DMS153 (cell line): ENCODE data around the gene KIAA1191.
"Not testable (repeated sequence)": the region's sequence is repeated elsewhere in the genome, so short reads cannot be mapped to it uniquely, and the experiment has no call there.

Experiments used
- DNase-seq: peaks from one replicate; lab custom pipeline; 2025; lab: John Stamatoyannopoulos, UW

KIAA1191 gene

DNA sequence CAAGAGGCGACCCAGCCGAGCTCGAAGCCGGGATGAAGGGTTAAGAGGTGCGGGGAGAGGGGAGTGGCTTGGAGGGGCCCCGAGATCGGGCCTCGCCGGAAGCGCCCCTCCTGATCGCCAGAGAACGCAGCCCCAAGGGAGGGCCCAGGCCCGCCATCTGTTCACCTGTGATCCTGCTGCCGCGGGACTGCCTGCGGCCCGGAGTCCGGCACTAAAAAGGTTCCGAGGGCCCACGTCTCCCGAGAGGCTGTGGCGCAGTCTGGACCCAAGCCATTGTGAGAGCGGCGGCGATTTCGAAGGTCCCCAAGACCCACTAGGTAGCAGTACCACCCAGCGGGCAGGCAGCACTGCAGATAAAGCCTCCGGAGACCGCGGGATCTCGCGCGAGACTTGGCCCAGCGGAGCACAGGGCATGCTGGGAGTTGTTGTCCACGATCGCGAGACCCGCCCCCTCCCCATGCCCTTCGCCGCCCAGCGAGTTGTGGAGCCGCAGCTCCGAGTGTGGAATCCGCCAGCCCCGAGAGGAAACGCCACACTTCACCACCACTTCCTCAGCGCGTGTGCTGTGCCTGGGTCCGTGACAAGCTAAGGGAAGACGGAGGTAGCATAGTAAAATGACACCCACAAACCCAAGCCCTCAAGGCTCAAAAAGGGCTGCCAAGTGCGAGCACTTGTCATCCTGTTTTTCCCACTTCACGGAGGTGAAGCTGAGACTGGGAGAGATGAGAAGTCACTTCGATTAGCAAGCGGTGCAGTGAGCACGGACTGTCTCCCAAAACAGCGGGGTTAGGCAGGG lies at the start of gene KIAA1191:
Gene KIAA1191 (minus strand): TSS at position 328 of the 796 bp plus-strand sequence. CDS start 2,256 bp downstream, outside the sequence.
- DNase-seq, result peak; percentile 49

- DNase-seq, result no peak
These were observed 49.1 kb upstream of the KIAA1191 start for GRCh38 chr5:176410486-176411180.

GRCh38 chr5:176409765-176410164 lies 48.2 kb upstream of the KIAA1191 start:
- DNase-seq, result no peak

GRCh38 chr5:176408590-176408989 lies 47.0 kb upstream of the KIAA1191 start:
- DNase-seq, result no peak

DNA sequence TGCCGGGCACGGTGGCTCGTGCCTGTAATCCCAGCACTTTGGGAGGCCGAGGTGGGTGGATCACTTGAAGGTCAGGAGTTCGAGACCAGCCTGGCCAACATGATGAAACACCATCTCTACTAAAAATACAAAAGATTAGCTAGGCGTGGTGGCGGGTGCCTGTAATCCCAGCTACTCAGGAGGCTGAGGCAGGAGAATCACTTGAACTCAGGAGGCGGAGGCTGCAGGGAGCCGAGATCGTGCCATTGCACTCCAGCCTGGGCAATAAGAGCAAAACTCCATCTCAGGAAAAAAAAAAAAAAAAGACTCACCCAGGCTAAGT lies 46.6 kb upstream of the KIAA1191 start:
- not testable (repeated sequence) for DNase-seq

DNA sequence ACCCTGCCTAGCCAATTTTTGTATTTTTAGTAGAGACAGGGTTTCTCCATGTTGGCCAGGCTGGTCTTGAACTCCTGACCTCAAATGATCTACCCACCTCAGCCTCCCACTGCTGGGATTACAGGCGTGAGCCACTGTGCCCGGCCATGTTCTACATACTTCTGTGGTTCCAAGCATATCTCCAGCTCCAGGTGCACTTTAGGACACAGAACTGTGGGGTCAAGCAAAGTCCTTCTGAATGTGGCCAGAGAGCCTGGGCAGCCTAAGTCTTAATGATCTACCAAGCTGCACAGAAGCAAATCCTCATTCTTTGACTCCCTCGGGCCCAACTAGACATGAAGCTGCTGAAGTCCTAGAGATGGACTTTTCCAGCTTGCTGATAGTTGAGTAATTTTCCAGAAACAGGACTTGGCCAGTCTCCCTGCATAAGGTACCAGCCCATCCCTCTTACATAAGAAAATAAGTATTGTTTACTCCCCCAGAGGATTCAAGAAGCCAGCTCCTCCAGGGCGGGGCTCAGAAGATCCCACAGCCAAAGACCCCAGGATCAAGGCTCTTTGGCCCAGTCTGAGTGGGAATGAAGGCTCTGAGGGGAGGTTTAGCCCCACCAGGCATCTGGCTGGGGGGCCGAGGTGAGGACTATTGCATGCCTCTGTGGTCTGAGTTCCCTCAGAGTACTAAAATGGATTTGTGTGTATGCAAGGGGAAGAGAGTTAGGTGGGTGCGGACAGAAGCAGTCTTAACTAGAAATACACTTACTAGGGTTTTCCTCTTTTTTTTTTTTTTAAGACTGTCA lies 46.1 kb upstream of the KIAA1191 start:
- no peak for DNase-seq

- DNase-seq, result no peak
These were observed 45.0 kb upstream of the KIAA1191 start for GRCh38 chr5:176406436-176407052.

DNA sequence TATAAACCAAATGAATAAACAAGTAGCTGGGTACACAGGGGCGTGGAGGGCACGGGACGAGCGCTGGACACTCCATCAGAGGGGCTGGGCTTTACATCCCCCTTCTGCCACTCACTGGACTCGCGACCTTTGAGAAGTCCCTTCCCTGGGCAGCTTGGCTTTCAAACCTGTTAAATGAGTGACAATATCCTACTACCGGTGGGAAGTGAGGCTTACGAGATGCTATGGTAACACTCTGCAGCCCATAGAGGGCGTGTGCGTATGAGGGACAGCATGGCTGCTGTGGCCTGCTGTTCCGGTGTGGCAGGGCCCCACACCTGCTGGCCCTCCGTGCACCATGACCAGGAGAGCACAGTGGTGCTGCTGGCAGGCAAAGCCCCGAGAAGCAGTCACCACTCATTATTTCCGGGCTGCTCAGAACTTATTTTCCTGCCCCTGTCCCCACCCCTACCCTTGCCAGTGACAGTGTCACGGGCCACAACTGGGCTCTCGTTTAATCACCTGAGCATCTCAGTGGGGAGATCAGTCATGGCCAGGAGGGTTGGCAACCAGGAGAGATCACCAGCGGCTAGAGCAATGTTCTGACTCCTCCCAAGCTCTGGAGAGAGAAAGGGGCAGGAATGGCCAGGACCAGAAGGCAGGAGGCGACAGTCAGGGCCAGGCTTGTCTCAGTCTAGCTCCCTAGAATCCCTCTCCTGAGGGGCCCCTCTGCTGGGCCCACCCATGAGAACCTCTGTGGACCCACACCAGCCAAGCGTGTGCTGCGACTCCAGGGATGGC lies 44.3 kb upstream of the KIAA1191 start:
- no peak for DNase-seq

- no peak for DNase-seq
These were observed 40.0 kb upstream of the KIAA1191 start for GRCh38 chr5:176401281-176402205.

GRCh38 chr5:176400382-176401156 lies 39.0 kb upstream of the KIAA1191 start:
- DNase-seq, result no peak

DNA sequence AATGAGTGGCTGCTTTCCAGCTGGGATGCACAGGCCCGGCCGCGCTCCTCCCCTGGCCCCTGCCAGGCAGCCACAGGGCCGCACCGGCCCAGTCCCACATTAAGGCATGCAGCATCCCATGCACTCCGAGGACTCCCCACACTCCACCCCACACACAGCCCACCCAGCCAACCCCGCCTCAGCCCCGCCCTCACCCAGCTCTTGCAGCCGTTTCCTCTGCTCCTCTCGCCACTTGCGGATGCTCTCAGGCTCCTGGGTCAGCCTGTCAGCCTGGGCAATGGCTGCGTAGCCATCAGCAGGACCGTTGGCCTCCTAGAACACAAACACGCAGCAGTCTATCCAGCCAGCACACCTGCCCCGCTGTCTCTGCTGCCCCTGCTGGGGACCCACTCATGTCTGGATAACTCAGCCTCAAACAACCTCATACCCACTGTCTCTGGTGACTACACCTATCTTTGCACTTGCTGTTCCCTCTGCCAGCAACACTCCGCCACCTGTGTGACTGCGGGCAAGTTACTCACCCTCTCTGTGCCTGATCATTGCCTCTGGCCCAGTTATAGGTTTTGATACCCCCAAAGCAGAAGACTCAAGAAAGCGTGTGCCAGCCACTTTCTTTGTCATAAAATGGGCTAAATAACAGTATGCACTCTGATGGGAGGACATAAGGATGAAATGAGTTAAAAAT lies 36.3 kb upstream of the KIAA1191 start:
- DNase-seq, result no peak

DNA sequence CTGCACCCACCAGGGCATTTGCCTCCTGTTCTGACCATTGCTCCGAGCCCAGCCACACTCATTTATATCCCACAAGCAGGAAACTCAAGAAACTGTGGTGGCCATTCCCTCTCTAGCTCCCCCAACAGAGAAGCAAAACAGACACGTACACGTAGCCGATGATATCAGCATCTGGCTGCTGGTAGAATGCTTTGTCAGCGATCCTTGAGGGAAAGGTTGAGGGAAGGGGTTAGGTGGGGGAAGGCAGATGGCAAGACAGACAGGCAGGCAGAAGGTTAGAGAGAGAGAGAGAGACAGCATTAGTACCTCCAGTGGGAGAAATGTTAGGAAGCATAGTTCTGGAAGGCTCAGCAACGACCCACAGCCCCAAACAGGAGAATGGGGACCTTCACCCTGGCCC lies 34.8 kb upstream of the KIAA1191 start:
- DNase-seq, result no peak

- DNase-seq, result no peak
These were observed 33.5 kb upstream of the KIAA1191 start for GRCh38 chr5:176394881-176395675.

DNA sequence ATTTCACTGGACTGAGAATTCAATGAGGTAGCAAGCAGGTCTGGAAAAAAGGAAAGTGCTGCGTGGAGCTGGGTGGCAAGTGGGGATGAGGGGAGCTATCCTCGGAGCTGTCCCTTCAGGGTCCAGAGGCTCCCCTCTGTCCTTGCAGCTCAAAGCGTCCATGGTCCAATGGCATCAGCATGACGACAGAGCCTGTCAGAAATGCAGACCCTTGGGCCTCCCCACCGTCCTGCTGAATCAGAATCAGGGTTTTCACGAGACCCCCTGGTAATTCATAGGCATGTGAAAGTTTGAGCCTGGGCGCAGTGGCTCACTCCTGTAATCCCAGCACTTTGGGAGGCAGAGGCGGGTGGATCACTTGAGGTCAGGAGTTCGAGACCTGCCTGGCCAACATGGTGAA lies 32.5 kb upstream of the KIAA1191 start:
- DNase-seq, result no peak

- DNase-seq, result no peak
These were observed 31.0 kb upstream of the KIAA1191 start for GRCh38 chr5:176392526-176392925.

GRCh38 chr5:176391999-176392398 lies 30.4 kb upstream of the KIAA1191 start:
- no peak for DNase-seq

- no peak for DNase-seq
These were observed 29.9 kb upstream of the KIAA1191 start for GRCh38 chr5:176391479-176391878.
